CD14-positive monocyte (primary cell): ENCODE measurements around the gene CPNE2. TPM values are rescaled to one million over a fixed set of nuclear protein-coding genes. Genes with fewer than 3 reads are reported as not detected.

Experiments used
- DNase-seq, 3 donors: peaks; one replicate each; pipeline ENCODE4 v3.0.0-alpha.2; 2011 to 2022
- H2AFZ ChIP-seq: 2 replicates; pipeline ENCODE4 v1.6.0; 2012; ENCODE audit warnings: mild to moderate bottlenecking, low read depth, low read length, inconsistent platforms; ENCODE audit not compliant: insufficient read depth, poor library complexity, severe bottlenecking
- H3K27ac ChIP-seq, 2 donors: 1 replicate in 1 of 2; 2 replicates in 1 of 2; pipeline ENCODE4 v1.5.1; 2012 to 2013; ENCODE audit warnings: low read length in 2 of 2, control low read depth in 1 of 2, inconsistent platforms in 1 of 2, low read depth in 1 of 2, mild to moderate bottlenecking in 1 of 2
- H3K27me3 ChIP-seq, 2 donors: one replicate each; pipeline versions ENCODE4 v1.6.0 to v1.6.1; 2011 to 2013; ENCODE audit warnings: low read length in 2 of 2; ENCODE audit not compliant: control insufficient read depth in 2 of 2, insufficient read depth in 2 of 2
- H3K36me3 ChIP-seq, 2 donors: replicated peaks in 1 of 2; 1 replicate in 1 of 2; 2 replicates in 1 of 2; pipeline versions ENCODE4 v1.5.1 to v1.6.1; 2012 to 2013; ENCODE audit warnings: low read length in 2 of 2, control low read depth in 1 of 2, inconsistent platforms in 1 of 2, mild to moderate bottlenecking in 1 of 2; ENCODE audit not compliant: insufficient read depth in 2 of 2, control insufficient read depth in 1 of 2
- H3K4me1 ChIP-seq, 2 donors: 1 replicate in 1 of 2; 2 replicates in 1 of 2; pipeline versions ENCODE4 v1.5.1 to v1.6.1; 2012 to 2013; ENCODE audit warnings: low read length in 2 of 2, control low read depth in 1 of 2, inconsistent platforms in 1 of 2, mild to moderate bottlenecking in 1 of 2, moderate library complexity in 1 of 2; ENCODE audit not compliant: insufficient read depth in 2 of 2, control insufficient read depth in 1 of 2
- H3K4me2 ChIP-seq: replicated peaks from 2 replicates; pipeline ENCODE3; 2012; ENCODE audit warnings: low read length, moderate library complexity, mild to moderate bottlenecking; ENCODE audit not compliant: poor library complexity, severe bottlenecking; ENCODE audit errors: extremely low read depth
- H3K4me3 ChIP-seq, 3 experiments: fragments of 200-600 bp in 1 of 3; sonication (generic) in 1 of 3; replicated peaks in 1 of 3; 1 replicate in 2 of 3; 2 replicates in 1 of 3; pipeline ENCODE4 v1.5.1; 2011 to 2013; ENCODE audit warnings: low read length in 3 of 3, mild to moderate bottlenecking in 3 of 3, control low read depth in 2 of 3, low read depth in 2 of 3, inconsistent platforms in 1 of 3, moderate library complexity in 1 of 3
- H3K79me2 ChIP-seq: 2 replicates; pipeline ENCODE4 v1.6.0; 2012; ENCODE audit warnings: mild to moderate bottlenecking, control low read depth, inconsistent platforms, low read length, moderate library complexity; ENCODE audit not compliant: insufficient read depth
- H3K9ac ChIP-seq: 2 replicates; pipeline ENCODE4 v1.6.0; 2017; ENCODE audit warnings: low read length, mild to moderate bottlenecking; ENCODE audit not compliant: insufficient read depth, poor library complexity, severe bottlenecking
- H3K9me3 ChIP-seq, 2 donors: replicated peaks in 1 of 2; 1 replicate in 1 of 2; 2 replicates in 1 of 2; pipeline versions ENCODE4 v1.5.1 to v1.6.1; 2012 to 2013; ENCODE audit warnings: low read length in 2 of 2, control low read depth in 1 of 2; ENCODE audit not compliant: control insufficient read depth in 1 of 2, insufficient read depth in 1 of 2
- H4K20me1 ChIP-seq: 2 replicates; pipeline ENCODE4 v1.6.0; 2012; ENCODE audit warnings: mild to moderate bottlenecking, low read length, control low read depth, moderate library complexity; ENCODE audit not compliant: insufficient read depth
- H3K27ac Mint-ChIP-seq, 7 donors: one replicate each; pipeline ENCODE4 v1.8.0; 2020; ENCODE audit warnings: mild to moderate bottlenecking in 7 of 7, mixed read lengths in 7 of 7, moderate library complexity in 6 of 7, inconsistent platforms in 2 of 7
- H3K27me3 Mint-ChIP-seq, 3 donors: one replicate each; pipeline ENCODE4 v1.8.0; 2021 to 2022; ENCODE audit warnings: low read depth in 3 of 3, mild to moderate bottlenecking in 3 of 3, mixed read lengths in 3 of 3, moderate library complexity in 3 of 3, inconsistent platforms in 1 of 3
- H3K36me3 Mint-ChIP-seq, 2 donors: one replicate each; pipeline ENCODE4 v1.8.0; 2020; ENCODE audit warnings: mixed read lengths in 2 of 2, inconsistent platforms in 1 of 2, mild to moderate bottlenecking in 1 of 2
- H3K4me1 Mint-ChIP-seq: one replicate; pipeline ENCODE4 v1.8.0; 2020; ENCODE audit warnings: mild to moderate bottlenecking, mixed read lengths
- H3K4me3 Mint-ChIP-seq, 2 donors: one replicate each; pipeline ENCODE4 v1.8.0; 2020; ENCODE audit warnings: mild to moderate bottlenecking in 2 of 2, mixed read lengths in 2 of 2, moderate library complexity in 1 of 2
- H3K9me3 Mint-ChIP-seq, 7 donors: one replicate each; pipeline ENCODE4 v1.8.0; 2020 to 2022; ENCODE audit warnings: mixed read lengths in 7 of 7, mild to moderate bottlenecking in 6 of 7, moderate library complexity in 6 of 7, inconsistent platforms in 2 of 7
- WGBS: methylation state at CpG from one replicate; pipeline ENCODE4 v1.1.5; 2013; ENCODE audit warnings: missing lambda C conversion rate; ENCODE audit not compliant: insufficient coverage; 5-methylcytosine and 5-hydroxymethylcytosine counted together
- intact Hi-C, 2 donors: fragments of 100-400 bp; cut with micrococcal nuclease; formaldehyde crosslinking; loops; one replicate each; pipeline versions ENCODE4 v1.15.0 to v1.15.1; 2023
- polyA plus RNA-seq, 3 donors: library from polyadenylated mRNA; depleted of rRNA in 1 of 3; unstranded in 2 of 3; stranded (reverse) in 1 of 3; fragments of 300-500 nt in 2 of 3; fragments of >200 nt in 1 of 3; fragmentation: Illumina TruSeq in 2 of 3; gene quantifications; 1 replicate in 2 of 3; 2 replicates in 1 of 3; pipeline ENCODE4 v1.2.3, GENCODE V29; 2012 to 2021
- TF ChIP-seq, protein P1 (sequence below): fragments of 200-600 bp; IDR thresholded peaks from one replicate; pipeline ENCODE4 v1.8.0; 2022; ENCODE audit warnings: antibody characterized with exemption, mild to moderate bottlenecking

Gene CPNE2
- polyA plus RNA-seq, 3 donors = 18.3 to 68.8 (median 23.9) TPM

DNA sequence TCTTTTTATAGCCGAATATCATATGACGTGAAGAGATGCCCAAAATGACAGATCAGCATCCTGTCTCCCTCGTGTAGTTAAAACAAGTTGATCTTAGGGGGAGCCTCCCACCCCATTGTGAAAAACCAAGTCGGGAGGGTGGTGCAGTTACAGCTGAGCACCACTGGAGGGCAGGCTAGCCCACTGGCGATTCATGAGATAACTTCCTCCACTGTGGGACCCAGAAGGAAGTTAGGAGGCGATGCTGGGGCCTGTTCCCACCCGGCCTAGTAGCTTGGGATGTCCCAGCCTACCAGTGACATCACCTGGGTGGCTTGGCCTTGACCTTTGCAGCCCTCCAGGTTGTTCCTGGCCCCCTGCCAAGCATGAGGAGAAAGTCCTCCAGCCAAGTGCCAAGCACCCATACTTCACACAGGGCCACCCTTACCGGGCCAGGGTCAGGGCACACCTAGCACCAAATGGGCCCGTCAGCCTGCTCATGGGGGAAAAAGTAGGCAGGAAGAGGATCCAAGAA is 8.1 kb upstream of the CPNE2 start:
- peak; percentile 70 to 84 (median 83) for DNase-seq
- Histone ChIP-seq H3K27me3 (no peaks in the 10 kb centered on the region), H3K4me1 (peaks cover 20% of the 10 kb centered on the region in 2 donors), H3K9ac (no peak overlapping the region), H3K36me3 (peaks cover 40 to 44% of the 10 kb centered on the region in 2 donors), H3K4me3 (peak overlapping the region in 1 of 3 experiments; percentile 30), H3K27ac (peak overlapping the region; percentile 82 to 84), H2AFZ (peak overlapping the region; percentile 54), H3K79me2 (no peaks in the 10 kb centered on the region), H3K4me2 (peak overlapping the region; percentile 58), H3K9me3 (no peaks in the 10 kb centered on the region), H4K20me1 (no peaks in the 10 kb centered on the region)
- Mint-ChIP-seq H3K27ac (peak overlapping the region; percentile 73 to 94 (median 86)), H3K4me1 (peaks cover 29% of the 10 kb centered on the region), H3K27me3 (peaks cover 0 to 2% (median 0%) of the 10 kb centered on the region in 3 donors), H3K4me3 (peak overlapping the region in 1 of 2 donors; percentile 42), H3K9me3 (no peaks in the 10 kb centered on the region), H3K36me3 (peaks cover 22 to 42% of the 10 kb centered on the region in 2 donors)
- intact Hi-C loops = loop anchor here (2.0 to 5.0 kb wide), 2 partner anchors 82 to 83 kb away; no protein-coding TSS in a partner anchor
- TF ChIP-seq, protein P1, sequence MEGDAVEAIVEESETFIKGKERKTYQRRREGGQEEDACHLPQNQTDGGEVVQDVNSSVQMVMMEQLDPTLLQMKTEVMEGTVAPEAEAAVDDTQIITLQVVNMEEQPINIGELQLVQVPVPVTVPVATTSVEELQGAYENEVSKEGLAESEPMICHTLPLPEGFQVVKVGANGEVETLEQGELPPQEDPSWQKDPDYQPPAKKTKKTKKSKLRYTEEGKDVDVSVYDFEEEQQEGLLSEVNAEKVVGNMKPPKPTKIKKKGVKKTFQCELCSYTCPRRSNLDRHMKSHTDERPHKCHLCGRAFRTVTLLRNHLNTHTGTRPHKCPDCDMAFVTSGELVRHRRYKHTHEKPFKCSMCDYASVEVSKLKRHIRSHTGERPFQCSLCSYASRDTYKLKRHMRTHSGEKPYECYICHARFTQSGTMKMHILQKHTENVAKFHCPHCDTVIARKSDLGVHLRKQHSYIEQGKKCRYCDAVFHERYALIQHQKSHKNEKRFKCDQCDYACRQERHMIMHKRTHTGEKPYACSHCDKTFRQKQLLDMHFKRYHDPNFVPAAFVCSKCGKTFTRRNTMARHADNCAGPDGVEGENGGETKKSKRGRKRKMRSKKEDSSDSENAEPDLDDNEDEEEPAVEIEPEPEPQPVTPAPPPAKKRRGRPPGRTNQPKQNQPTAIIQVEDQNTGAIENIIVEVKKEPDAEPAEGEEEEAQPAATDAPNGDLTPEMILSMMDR = peak; percentile 99
- WGBS = 0% methylated on average over 3 of the region's 9 CpGs

DNA sequence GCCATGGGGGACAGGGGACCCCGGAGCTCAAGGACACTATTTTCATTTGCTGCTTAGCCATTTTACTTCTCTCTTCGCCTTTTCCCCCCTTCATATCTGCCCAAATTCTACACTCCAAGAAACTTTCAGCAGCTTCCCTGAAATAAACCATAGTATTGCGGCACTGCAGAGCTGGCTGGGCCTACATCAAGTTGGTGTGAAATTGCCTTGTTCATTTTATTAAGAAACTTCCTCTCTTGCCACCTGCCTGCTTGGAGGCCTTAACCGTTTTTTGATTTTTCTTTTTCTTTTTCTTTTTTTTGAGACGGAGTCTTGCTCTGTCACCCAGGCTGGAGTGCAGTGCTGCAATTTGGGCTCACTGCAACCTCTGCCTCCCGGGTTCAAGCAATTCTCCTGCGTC is 7.4 kb upstream of the CPNE2 start:
- peaks cover 24 to 27% of the 10 kb centered on the region in 2 donors for H3K4me1 ChIP-seq
- H4K20me1 ChIP-seq = no peaks in the 10 kb centered on the region
- H3K27ac Mint-ChIP-seq = peak overlapping the region; percentile 73 to 94 (median 86)
- TF ChIP-seq, protein P1 = no peak
- intact Hi-C loops = loop anchor here (2.0 to 5.0 kb wide), 2 partner anchors 82 kb away; no protein-coding TSS in a partner anchor
- H3K4me3 ChIP-seq = peak overlapping the region in 1 of 3 experiments; percentile 30
- peak overlapping the region; percentile 58 for H3K4me2 ChIP-seq
- H3K36me3 Mint-ChIP-seq = peaks cover 15 to 35% of the 10 kb centered on the region in 2 donors
- H3K27me3 Mint-ChIP-seq = peaks cover 0 to 2% (median 0%) of the 10 kb centered on the region in 3 donors
- peaks cover 33 to 38% of the 10 kb centered on the region in 2 donors for H3K36me3 ChIP-seq
- DNase-seq = peak in 2 of 3 donors; percentile 33 to 57
- H3K27ac ChIP-seq = peak overlapping the region; percentile 82 to 84
- no peak overlapping the region for H3K9ac ChIP-seq
- no peaks in the 10 kb centered on the region for H3K79me2 ChIP-seq
- no peaks in the 10 kb centered on the region for H3K9me3 ChIP-seq
- WGBS = 6% methylated on average over 5 of the region's 7 CpGs
- H3K4me1 Mint-ChIP-seq = peaks cover 35% of the 10 kb centered on the region
- no peaks in the 10 kb centered on the region for H3K9me3 Mint-ChIP-seq
- peak overlapping the region; percentile 54 for H2AFZ ChIP-seq
- H3K4me3 Mint-ChIP-seq = peak overlapping the region in 1 of 2 donors; percentile 55
- no peaks in the 10 kb centered on the region for H3K27me3 ChIP-seq
